GM19455 (cell line): ENCODE data around the gene NMT1.
"Not testable (repeated sequence)": the region's sequence is repeated elsewhere in the genome, so short reads cannot be mapped to it uniquely, and the experiment has no call there.

Experiments
- ATAC-seq: cut with Tn5 transposase; IDR thresholded peaks from one replicate; pipeline ENCODE4 v1.9.1; 2021; ENCODE audit not compliant: unreplicated experiment

Gene NMT1

DNA sequence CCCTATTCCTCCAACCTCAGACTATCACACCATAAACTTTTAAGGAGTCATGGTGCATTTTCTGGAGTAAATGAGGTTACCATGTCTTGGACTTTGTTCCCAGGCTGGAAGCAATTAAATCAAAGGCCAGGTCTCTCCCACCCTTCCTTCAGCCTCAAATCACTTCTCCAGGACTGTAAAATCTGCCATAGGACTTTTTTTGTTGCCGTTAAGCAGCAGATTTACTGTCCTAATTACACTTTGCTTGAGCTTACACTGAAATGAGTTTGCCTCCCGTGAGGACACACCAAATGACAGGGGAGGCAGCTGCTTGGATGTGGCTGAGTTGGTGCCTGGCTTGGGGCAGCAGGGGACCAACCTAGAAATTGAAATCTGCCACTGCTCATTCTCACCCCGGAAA is 24.4 kb upstream of the NMT1 start:
- no peak for ATAC-seq

DNA sequence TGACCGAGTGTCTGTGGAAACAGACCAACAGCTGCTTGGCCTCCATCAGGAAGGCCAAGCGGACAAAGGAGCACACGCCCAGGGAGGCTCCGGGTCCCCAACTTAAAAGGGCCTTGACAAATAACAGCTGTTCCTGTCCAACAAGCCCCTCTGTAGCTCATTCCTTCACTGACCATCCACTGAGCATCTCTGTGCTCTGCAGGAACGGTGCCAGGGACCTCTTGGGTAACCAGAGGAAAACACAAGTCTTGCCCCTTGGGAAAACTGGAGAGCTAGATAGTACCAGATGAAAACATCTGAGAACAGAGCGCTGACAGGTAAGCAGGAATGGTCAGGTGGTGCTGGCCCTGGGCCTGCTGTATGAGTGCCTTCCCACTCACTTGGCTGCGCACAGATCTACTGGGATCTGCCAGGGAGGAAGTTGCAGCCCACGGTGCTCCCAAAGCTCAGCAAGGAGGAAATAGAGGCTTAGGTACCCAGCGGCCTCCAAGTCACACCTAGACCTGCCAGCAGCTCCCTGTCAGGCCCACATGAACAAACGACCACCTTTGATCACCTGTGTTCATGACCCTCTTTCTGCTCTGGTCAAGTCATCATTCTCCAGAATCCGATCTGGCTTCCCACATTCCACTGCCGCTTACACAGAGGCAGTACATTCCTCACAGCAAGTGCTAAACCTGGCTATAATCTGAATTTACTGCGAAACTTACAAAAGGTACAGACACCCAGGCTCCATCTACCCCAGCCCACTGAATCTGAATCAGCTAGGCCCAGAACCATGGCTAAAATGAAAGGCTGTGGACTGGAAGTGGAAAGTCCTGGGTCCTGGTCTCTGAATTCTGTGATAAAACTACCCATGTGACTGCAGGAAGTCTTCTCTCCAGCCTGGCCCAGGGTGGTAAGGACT is 22.1 kb upstream of the NMT1 start:
- no peak for ATAC-seq

DNA sequence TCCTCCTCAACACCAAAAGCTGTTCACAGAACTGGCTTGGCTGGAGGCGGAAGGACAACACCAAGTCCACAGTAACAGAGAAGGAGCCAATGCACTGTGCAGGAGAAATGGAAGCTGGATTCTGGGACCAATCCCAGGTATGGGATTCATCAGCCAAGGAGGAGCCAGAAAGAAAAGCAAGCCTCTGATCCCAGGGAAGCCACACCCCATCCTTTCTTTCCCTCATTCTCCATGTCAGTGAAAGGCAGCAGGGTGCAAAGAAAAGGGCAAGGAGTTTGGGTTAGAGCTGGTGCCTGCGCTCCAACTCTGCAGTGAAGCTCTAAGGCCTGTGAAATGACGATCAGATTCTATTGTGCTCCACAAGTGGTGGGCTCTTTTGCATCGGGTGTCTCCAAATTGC is 20.7 kb upstream of the NMT1 start:
- ATAC-seq = no peak

DNA sequence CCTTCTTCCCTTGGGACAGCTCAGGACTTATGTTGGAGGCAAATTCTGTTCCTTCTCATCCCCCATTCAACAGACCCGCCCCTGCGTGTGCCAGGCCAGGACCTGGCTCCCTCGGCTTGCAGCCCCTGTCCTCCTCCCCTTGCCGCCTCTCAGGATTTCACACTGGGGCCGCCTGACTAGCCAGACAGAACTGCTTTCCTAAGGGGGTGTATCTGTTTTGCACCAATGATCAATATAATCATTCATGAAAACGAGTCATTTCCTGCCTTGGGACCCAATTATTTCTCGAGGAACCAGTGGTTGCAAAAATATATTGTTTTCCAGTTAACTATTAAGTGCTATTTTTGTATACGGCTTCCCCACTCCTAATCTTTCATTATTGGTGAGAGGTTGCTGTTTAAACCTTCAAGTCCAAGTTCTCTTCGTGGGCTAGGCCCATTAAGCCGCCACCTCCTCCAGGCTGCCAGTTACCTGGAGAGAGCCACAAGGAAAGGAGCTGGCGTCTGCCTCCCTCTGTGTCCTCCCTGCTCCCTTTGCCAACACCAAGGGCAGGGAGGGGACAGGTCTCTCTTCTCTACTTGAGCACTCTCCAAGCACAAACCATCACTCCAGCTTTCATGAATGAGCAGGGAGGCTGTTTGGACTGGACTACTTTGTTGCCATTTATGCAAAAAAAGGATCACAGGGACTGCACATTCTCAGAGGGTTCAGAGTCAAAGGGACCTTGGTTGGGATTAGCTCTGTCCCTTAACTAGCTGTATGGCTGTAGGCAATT is 18.6 kb upstream of the NMT1 start:
- ATAC-seq = no peak

DNA sequence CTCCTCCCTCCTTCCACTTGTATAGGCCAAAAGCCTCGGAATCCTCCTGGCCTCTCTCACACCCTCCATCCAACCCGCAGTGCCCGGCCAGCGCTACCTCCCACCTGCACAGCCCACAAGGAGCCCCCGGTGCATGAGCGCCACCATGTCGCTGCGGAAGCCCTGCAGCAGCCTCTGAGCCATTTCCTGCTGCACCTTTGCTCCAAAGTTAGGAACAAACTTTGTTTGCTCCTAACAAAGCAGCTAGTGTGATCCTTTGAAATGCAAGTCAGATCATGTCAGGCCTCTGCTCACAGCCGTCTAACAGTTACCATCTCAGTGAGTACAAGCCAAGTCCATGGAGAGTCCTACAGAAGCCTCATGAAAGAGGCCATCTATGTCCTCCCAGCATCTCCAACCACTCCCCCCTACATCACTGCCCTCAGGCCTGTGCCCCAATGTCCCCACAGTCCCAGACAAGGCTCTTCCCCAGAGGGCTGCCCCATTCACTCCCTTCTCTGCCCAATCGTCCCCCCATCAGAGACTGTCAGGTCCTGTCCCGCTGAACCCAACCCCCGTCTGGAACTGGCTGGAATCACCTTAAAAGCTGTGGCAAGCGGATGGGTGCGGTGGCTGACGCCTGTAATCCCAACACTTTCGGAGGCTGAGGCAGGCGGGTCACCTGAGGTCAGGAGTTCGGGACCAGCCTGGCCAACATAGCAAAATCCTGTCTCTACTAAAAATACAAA is 17.1 kb upstream of the NMT1 start:
- ATAC-seq = no peak

DNA sequence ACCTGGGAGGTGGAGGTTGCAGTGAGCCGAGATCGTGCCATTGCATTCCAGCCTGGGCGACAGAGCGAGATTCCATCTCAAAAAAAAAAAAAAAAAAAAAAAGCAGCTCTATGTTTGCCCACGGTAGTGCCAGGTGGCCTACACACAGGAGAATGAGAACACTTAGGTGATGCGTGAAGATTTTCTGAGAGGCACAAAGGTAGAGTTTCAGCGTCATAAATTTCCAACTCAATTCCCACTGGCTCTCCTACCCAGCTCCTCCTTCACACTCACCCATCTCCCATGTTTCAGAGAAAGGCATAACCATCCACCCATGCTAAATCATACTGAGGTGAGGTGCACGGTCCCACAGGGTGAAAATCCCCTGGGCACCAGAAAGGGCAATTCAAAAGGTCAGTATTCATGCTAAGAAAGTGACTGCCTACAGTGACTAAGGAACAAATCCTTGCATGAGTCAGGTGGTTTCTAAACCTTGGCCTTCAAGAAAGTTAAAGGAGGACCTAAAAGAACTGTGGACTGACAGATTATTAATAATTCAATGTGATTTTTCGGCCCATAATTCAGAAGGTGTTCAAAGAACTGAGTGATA is 14.5 kb upstream of the NMT1 start:
- no peak for ATAC-seq

DNA sequence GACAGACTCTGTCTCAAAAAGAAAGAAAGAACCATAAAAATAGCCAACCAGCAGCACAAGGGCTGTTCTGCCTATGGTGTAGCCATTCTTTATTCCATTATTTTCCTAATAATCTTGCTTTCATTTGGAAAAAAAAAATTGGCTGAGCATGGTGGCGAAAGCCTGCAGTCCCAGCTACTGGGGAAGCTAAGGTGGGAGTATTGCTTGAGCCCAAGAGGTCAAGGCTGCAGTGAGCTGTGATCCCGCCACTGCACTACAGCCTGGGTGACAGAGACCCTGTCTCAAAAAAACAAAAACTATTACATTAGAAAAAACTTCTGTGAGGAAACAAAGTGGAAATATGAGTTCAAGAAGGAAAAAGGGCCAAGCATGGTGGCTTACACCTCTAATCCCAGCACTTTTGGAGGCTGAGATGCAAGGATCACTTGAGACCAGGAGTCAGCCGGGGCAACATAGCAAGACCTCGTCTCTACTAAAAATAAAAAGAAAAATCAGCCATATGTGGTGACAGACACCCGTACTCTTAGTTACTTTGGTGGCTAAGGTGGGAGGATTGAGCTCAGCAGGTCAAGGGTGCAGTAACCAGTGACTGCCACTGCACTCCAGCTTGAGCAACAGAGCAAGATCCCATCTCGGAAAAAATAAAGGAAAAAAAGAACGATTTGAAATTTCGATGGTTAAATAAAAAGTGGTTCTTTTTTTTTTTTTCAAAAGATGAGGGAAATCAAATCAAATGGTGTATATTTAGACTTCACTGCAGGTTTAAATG is 12.1 kb upstream of the NMT1 start:
- no peak for ATAC-seq

DNA sequence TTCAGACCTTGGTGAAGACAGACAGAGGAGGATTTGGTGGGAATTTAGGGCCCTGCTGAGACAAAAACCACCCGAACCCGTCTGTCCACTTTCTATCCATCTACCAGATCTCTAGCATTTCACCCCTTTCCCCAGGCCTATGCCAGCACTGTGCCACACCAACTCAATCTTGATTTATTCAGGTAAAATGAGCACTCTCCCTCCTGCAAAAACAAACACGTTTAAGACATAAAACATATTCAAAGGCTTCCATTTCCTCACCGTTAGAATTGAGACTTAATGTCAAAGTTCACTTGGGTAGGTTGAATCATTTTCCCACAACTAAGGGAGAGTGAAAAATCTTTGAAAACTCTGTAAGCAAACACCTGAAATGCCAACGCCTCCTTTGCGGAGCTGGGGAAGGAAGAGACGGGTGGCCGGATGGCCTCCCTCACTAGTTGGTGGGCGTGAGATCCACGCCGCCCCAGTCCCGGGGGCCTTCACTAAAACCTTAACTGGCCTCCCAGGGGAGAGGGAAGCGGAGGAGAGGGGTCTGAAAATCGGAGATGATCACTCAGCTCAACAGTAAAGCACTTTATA is 10.5 kb upstream of the NMT1 start:
- ATAC-seq = no peak

DNA sequence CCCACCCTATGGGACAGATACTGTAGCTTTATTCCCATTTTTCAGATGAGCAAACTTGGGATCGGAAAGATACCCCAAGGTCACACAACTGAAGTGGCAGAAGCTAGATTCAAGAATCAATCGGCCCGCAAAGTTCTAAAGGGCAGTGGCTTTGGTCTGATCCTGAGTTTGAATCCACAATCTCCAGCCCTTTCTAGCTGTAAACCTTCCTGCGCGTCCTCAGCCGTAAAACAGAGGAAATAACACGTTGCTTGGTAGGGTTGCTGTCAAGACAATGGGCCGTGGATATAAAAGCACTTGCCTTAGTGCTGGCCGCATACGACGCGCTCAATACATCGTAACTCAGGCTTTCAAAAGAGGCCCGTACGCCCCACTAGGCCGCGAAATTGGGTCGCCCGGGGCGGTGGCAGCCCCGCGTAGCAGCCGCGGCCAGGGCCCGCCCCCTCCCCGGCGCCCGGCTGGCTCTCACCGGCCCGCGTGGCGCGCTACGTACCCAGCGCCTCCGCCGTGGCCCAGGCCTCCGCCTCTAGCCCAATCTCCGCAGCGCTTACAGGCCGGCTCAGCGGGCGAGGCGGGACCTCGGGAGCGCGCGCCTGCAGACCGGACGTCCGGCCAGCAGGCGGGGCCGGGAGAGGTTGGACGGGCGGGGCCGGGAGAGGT is 9.9 kb upstream of the NMT1 start, which contains the start of gene DCAKD:
Gene DCAKD (minus strand): TSS at position 573 of the 660 bp plus-strand sequence. CDS start 16,747 bp downstream, outside the sequence.
- peak; percentile 85 for ATAC-seq

DNA sequence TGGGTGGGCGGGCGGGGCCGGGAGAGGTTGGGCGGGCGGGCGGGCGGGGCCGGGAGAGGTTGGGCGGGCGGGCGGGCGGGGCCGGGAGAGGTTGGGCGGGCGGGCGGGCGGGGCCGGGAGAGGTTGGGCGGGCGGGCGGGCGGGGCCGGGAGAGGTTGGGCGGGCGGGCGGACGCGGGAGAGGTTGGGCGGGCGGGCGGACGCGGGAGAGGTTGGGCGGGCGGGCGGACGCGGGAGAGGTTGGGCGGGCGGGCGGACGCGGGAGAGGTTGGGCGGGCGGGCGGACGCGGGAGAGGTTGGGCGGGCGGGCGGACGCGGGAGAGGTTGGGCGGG is 9.4 kb upstream of the NMT1 start:
- not testable (repeated sequence) for ATAC-seq

DNA sequence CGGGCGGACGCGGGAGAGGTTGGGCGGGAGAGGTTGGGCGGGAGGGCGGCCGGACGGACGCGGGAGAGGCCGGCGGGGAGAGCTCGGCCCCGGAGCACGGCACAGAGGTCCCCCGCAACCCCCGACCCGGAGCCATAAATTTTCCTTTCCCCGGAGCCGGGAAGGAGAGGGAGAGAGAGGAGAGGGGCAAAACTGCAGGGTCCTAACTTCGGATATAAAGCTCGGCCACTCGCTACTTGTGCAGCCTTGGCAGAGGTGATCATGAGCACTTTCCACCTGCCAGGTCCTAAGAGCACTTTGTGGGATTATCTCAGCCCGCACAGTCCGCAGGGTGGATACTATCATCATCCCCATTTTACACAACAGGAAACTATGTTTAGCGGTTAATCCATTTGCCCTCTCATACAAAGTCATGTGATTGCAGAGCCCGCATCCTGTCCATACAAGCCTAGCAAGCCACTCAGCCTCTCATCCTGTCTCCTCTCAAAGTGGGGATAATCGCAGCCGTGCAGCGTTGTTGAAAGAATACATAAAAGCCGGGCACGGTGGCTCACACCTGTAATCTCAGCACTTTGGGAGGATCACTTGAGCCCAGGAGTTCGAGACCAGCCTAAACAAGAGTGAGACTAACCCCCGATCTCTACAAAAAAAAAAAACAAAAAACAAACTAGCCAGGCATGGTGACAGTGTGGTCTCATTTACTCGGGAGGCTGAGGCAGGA is 8.9 kb upstream of the NMT1 start:
- ATAC-seq = no peak

DNA sequence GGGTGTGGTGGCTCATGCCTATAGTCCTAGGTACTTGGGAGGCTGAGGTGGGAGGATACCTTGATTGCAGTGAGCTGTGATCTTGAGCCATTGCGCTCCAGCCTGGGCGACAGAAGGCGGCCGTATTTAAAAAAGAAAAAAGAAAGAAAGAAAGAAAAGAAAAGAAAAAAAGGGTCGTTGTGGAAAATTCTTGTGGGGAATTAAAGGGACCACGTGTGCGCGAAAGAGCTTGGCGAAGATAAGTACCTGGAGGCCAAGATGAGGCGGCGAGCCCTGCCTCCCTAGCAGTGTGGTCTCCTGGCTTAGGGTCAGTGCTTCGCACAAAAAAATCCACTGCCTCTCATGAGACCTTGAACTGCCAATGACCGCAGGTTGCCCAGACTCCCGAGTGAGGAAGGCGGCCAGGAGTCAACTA is 728 bp upstream of the NMT1 start:
- ATAC-seq = no peak

DNA sequence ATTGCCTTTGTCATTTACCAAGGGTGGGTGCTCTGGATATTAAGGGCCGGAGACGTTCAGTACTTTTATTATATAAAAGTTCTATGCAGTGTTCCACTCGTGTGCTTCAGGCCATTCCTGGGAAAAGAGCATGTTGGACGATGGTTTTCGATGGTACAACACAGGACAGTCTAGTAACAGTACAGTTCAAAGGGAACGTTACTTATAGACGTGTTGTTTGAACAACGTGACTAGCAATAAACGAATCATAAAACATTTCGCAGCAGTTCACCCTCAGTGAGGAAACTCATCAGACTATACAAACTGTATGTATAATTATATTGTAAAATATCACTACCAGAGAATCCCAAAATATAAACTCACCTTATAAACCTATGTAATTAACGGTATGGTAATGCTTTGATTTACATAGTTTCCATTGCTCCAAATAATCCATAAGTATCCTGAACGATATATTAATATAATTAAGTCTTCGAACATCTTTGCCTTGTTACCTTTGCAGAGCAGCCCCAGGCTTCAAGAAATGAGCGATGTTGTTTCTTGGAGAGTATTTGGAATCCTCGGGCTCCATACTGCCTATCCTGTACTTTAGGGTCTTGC is 589 bp downstream of the NMT1 start:
- ATAC-seq = no peak

DNA sequence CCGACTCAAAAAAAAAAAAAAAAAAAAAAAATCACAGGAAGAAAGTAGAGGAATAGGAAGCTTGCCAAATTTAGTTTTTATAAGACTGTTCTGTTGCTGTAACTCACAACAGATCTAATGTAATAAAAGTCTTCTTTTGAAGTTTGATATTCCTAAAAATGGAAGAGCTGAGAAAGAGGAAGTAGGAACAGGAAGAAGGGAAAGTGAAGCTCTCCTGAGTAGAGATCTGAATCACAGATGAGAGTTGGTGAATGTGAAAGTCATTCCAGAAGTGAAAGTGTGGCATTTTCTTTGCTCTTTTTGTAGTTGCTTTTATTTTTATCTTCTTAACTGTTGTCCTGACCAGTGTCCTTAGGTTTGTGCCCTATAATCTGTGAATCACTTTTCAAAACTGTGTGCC is 2.1 kb downstream of the NMT1 start:
- ATAC-seq = no peak

DNA sequence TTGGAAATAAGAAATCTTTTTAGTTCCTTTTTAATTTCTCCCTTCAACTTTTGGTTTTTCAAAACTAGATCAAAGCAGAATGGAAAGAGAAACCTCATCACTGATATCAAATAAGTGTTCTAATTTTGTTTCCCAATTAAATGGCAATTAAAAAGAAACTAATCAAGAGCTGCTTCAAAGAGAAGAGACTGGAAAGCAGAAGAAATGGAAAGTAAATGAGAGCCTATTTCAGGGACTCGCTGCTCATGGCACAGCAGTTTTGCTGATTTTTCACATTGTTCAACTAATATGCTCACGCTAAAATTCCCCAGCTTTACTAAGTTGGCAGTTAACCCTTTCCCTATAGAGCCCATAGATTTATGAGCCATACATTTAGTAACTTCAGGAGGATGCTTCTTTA is 6.5 kb downstream of the NMT1 start:
- ATAC-seq = no peak

DNA sequence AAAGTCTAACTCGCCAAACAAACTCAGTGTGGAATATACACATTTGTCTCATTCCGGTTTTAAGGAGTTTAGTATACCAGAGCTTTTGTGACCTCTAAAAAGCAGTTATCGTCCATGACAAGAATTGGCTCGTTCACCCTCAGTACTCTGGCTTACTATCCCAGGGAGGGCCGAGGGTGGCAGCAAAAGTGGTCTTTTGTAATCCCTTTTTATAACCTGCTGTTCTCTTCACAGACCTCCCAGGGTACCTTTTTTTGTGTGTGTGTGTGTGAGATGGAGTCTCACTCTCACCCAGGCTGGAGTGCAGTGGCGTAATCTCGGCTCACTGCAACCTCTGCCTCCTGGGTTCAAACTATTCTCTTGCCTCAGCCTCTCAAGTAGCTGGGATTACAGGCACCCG is 8.9 kb downstream of the NMT1 start:
- ATAC-seq = no peak

DNA sequence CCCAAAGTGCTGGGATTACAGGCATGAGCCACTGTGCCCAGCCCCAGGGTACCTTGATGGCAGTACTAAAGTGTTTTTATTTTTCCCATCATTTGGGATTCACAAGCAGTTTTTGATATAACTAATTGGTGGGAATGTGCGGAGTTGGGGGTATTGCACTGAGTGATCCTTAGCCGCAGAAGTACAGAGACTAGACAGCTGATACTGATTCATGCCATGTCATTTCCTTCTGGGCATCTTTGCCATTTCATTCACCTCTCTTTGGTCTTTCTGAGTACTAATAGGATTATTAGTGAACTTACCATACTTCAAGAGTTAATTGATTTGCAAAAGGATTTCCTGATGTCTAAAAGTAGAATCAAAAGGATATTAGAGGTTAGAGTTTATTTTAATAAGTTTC is 9.7 kb downstream of the NMT1 start:
- ATAC-seq = no peak

DNA sequence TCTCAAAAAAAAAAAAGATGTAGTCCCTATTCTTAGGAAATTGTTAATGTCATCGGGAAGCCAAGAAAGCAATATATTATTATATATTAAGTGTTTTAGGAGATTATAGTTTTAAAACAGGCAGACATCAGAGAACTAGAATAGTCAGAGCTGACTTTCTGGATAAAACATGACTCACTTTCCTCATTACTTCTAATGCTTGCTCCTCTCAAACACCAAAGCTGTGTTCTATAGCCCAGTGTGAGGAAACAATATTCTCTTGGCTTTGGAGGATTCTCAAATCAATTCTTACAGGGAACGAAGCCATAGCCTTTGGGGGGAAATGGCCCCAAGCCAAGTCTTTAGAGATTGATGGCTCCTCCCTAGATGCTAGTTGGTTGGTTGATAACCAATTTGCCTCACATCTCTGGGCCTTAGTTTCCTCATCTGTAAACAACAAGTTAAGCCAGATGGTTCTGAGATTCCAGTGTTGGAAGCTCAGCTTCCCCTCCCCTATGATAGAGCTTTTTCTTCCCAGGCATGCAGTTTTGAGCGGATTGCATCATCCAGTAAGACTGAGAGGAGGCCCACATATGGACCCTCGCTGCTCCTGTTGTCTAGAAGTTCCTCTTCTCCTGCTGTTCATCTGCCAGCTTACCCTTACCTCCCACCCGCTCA is 12.4 kb downstream of the NMT1 start:
- ATAC-seq = no peak
